ENCODE measurements around the gene RBM23. TPM values are rescaled to one million over a fixed set of nuclear protein-coding genes. Genes with fewer than 3 reads are reported as not detected.

RBM23 gene
- total and polyA plus RNA-seq, 9 of the 15 experiments (the other 6 are each of a cell fraction or from before 2014, with no cell fraction given), result 46.0 to 102 (median 58.5) TPM

DNA sequence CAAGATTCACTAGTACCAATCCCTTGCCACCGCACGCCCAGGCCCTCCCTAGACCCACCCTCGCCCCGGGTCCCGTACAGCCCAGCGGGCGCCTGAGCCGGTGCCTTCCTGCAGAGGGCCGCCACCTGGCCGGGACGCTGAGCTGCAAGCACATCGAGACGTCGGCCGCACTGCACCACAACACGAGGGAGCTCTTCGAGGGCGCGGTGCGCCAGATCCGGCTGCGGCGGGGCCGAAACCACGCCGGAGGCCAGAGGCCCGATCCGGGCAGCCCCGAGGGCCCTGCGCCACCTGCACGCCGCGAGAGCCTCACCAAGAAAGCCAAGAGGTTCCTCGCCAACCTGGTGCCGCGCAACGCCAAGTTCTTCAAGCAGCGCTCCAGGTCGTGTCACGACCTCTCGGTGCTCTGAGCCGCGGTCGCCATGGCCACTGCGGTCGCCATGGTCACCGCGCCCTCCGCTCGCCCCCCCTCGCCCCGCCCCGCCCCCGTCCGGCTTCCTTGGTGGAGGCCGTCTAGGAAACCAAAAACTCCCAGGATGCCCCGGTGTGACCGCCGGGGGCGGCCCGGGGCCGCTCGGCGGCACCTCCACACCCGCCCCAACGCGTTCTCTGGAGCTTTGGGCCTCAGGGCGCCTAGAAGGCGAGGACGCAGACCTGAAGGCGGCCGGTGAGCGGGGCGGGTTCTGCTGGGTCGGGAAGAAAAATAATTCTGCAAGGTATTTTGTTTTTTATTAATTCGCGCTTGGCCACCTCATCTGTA lies 32.3 kb downstream of the RBM23 start (continued):
- TF ChIP-seq, protein P1, sequence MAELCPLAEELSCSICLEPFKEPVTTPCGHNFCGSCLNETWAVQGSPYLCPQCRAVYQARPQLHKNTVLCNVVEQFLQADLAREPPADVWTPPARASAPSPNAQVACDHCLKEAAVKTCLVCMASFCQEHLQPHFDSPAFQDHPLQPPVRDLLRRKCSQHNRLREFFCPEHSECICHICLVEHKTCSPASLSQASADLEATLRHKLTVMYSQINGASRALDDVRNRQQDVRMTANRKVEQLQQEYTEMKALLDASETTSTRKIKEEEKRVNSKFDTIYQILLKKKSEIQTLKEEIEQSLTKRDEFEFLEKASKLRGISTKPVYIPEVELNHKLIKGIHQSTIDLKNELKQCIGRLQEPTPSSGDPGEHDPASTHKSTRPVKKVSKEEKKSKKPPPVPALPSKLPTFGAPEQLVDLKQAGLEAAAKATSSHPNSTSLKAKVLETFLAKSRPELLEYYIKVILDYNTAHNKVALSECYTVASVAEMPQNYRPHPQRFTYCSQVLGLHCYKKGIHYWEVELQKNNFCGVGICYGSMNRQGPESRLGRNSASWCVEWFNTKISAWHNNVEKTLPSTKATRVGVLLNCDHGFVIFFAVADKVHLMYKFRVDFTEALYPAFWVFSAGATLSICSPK (IDR thresholded peaks at IDR 0.05; ENCODE audit: borderline replicate concordance), result no peak
- TF ChIP-seq, protein P2, sequence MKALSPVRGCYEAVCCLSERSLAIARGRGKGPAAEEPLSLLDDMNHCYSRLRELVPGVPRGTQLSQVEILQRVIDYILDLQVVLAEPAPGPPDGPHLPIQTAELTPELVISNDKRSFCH (CRISPR knock-in tag; IDR thresholded peaks at IDR 0.05), result no peak
- TF ChIP-seq, protein P2 (tag; IDR thresholded peaks at IDR 0.05), result no peak
- no peak for TF ChIP-seq ZNF324 (CRISPR knock-in tag; IDR thresholded peaks at IDR 0.05)
- TF ChIP-seq PPARD (CRISPR knock-in tag; IDR thresholded peaks at IDR 0.05), result no peak
- 0 out of 2 replicates have a peak, but pooled peaks have one; percentile 19 for TF ChIP-seq ATF7 (IDR thresholded peaks at IDR 0.05)
- no peak for TF ChIP-seq RBM15 (IDR thresholded peaks at IDR 0.05; ENCODE audit: insufficient read depth, low read length)
- TF ChIP-seq ZNF253 (CRISPR knock-in tag; conservative IDR thresholded peaks at IDR 0.05), result no peak
- TF ChIP-seq, protein P3, sequence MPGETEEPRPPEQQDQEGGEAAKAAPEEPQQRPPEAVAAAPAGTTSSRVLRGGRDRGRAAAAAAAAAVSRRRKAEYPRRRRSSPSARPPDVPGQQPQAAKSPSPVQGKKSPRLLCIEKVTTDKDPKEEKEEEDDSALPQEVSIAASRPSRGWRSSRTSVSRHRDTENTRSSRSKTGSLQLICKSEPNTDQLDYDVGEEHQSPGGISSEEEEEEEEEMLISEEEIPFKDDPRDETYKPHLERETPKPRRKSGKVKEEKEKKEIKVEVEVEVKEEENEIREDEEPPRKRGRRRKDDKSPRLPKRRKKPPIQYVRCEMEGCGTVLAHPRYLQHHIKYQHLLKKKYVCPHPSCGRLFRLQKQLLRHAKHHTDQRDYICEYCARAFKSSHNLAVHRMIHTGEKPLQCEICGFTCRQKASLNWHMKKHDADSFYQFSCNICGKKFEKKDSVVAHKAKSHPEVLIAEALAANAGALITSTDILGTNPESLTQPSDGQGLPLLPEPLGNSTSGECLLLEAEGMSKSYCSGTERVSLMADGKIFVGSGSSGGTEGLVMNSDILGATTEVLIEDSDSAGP (CRISPR knock-in tag; IDR thresholded peaks at IDR 0.05), result no peak
- TF ChIP-seq SMAD1 (IDR thresholded peaks at IDR 0.05; ENCODE audit: low read depth, low read length, partially characterized antibody), result no peak
- TF ChIP-seq, protein P4, sequence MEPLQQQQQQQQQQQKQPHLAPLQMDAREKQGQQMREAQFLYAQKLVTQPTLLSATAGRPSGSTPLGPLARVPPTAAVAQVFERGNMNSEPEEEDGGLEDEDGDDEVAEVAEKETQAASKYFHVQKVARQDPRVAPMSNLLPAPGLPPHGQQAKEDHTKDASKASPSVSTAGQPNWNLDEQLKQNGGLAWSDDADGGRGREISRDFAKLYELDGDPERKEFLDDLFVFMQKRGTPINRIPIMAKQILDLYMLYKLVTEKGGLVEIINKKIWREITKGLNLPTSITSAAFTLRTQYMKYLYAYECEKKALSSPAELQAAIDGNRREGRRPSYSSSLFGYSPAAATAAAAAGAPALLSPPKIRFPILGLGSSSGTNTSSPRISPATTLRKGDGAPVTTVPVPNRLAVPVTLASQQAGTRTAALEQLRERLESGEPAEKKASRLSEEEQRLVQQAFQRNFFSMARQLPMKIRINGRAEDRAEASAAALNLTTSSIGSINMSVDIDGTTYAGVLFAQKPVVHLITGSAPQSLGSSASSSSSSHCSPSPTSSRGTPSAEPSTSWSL (CRISPR knock-in tag; IDR thresholded peaks at IDR 0.05; ENCODE audit: borderline replicate concordance), result no peak
- peak; percentile 78 for TF ChIP-seq ZNF431 (CRISPR knock-in tag; IDR thresholded peaks at IDR 0.05)
- peak; percentile 15; the same call in 1 of the 2 replicates for TF ChIP-seq JUND (IDR thresholded peaks at IDR 0.05; ENCODE audit: borderline replicate concordance, low read depth, low read length)
- TF ChIP-seq JUND (tag; IDR thresholded peaks at IDR 0.05; ENCODE audit: borderline replicate concordance, low read depth, low read length), result no peak
- no peak for TF ChIP-seq PYGO2 (tag; IDR thresholded peaks at IDR 0.05)
- no peak for TF ChIP-seq EWSR1 (IDR thresholded peaks at IDR 0.05; ENCODE audit: borderline replicate concordance, low read depth, partially characterized antibody)
- no peak for TF ChIP-seq ZNF184 (CRISPR knock-in tag; IDR thresholded peaks at IDR 0.05)
- TF ChIP-seq, protein P5, sequence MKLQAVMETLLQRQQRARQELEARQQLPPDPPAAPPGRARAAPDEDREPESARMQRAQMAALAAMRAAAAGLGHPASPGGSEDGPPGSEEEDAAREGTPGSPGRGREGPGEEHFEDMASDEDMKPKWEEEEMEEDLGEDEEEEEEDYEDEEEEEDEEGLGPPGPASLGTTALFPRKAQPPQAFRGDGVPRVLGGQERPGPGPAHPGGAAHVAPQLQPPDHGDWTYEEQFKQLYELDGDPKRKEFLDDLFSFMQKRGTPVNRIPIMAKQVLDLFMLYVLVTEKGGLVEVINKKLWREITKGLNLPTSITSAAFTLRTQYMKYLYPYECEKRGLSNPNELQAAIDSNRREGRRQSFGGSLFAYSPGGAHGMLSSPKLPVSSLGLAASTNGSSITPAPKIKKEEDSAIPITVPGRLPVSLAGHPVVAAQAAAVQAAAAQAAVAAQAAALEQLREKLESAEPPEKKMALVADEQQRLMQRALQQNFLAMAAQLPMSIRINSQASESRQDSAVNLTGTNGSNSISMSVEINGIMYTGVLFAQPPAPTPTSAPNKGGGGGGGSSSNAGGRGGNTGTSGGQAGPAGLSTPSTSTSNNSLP (IDR thresholded peaks at IDR 0.05; ENCODE audit: borderline replicate concordance, low read depth, low read length), result no peak
- no peak for TF ChIP-seq HNRNPH1 (optimal IDR thresholded peaks at IDR 0.05; ENCODE audit: low read depth, low read length)

Data from K562 (cell line).